WERI-Rb-1 (cell line): ENCODE data around the gene FBXO22.
"Not testable (repeated sequence)": the region's sequence is repeated elsewhere in the genome, so short reads cannot be mapped to it uniquely, and the experiment has no call there.

Source experiments
- DNase-seq: peaks from one replicate; pipeline ENCODE4 v3.0.0-alpha.2; 2020
- H3K27ac ChIP-seq: fragments of 250-450 bp; sonication (Bioruptor Pico); 2 replicates; pipeline ENCODE4 v1.5.1; 2020; ENCODE audit warnings: mild to moderate bottlenecking, moderate library complexity
- H3K27me3 ChIP-seq: fragments of 250-450 bp; sonication (Bioruptor Pico); 2 replicates; pipeline ENCODE4 v1.5.1; 2021; ENCODE audit warnings: mild to moderate bottlenecking, low read depth, moderate library complexity; ENCODE audit not compliant: insufficient read depth, severe bottlenecking
- H3K36me3 ChIP-seq: fragments of 250-450 bp; sonication (Bioruptor Pico); 2 replicates; pipeline ENCODE4 v1.5.1; 2020; ENCODE audit warnings: mild to moderate bottlenecking, moderate library complexity
- H3K4me3 ChIP-seq: 2 replicates; pipeline ENCODE4 v1.5.1; 2011; ENCODE audit warnings: low read depth, mild to moderate bottlenecking, control low read depth, low read length
- H3K9me3 ChIP-seq: fragments of 250-450 bp; sonication (Bioruptor Pico); 2 replicates; pipeline ENCODE4 v1.5.1; 2021; ENCODE audit warnings: mild to moderate bottlenecking, moderate library complexity; ENCODE audit not compliant: severe bottlenecking
- TF ChIP-seq, protein P1 (sequence below): IDR thresholded peaks from 2 replicates; pipeline ENCODE4 v1.5.1; 2011; ENCODE audit warnings: low read depth, mild to moderate bottlenecking, control low read depth, inconsistent platforms, low read length

The FBXO22 gene

GRCh38 chr15:75905231-75905630 is 1.6 kb downstream of the FBXO22 start:
- Histone ChIP-seq H3K9me3 (no peaks in the 10 kb centered on the region), H3K27ac (no peak overlapping the region), H3K36me3 (peaks cover 60% of the 10 kb centered on the region), H3K4me3 (no peak overlapping the region), H3K27me3 (no peaks in the 10 kb centered on the region)
- DNase-seq = no peak
- TF ChIP-seq, protein P1, sequence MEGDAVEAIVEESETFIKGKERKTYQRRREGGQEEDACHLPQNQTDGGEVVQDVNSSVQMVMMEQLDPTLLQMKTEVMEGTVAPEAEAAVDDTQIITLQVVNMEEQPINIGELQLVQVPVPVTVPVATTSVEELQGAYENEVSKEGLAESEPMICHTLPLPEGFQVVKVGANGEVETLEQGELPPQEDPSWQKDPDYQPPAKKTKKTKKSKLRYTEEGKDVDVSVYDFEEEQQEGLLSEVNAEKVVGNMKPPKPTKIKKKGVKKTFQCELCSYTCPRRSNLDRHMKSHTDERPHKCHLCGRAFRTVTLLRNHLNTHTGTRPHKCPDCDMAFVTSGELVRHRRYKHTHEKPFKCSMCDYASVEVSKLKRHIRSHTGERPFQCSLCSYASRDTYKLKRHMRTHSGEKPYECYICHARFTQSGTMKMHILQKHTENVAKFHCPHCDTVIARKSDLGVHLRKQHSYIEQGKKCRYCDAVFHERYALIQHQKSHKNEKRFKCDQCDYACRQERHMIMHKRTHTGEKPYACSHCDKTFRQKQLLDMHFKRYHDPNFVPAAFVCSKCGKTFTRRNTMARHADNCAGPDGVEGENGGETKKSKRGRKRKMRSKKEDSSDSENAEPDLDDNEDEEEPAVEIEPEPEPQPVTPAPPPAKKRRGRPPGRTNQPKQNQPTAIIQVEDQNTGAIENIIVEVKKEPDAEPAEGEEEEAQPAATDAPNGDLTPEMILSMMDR = no peak

DNA sequence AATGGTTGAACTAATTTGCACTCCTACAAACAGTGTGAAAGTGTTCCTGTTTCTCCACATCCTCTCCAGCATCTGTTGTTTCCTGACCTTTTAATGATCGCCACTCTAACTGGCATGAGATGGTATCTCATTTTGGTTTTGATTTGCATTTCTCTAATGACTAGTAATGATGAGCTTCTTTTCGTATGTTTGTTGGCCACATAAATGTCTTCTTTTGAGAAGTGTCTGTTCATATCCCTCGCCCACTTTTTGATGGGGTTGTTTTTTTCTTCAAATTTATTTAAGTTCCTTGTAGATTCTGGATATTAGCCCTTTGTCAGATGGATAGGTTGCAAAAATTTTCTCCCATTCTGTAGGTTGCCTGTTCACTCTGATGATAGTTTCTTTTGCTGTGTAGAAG is 6.7 kb downstream of the FBXO22 start:
- not testable (repeated sequence) for H3K4me3 ChIP-seq, H3K9me3 ChIP-seq, H3K27me3 ChIP-seq, H3K27ac ChIP-seq, DNase-seq
- peaks cover 72% of the 10 kb centered on the region for H3K36me3 ChIP-seq

DNA sequence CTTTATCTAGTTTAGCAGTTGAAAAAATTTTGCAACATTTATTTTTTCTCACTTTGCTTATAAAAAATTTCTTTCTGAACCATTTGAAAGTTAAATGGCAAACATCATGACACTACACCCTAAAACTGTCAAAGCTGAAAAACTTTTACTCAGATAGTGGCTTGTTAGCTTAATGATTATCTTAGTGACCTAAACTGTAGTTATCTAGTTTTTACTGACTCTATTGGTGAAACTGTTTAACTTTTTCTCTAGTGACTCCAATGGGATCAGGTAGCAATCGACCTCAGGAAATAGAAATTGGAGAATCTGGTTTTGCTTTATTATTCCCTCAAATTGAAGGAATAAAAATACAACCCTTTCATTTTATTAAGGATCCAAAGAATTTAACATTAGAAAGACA is 13.3 kb downstream of the FBXO22 start:
- H3K27me3 ChIP-seq = no peaks in the 10 kb centered on the region
- DNase-seq = no peak
- peaks cover 75% of the 10 kb centered on the region for H3K36me3 ChIP-seq
- no peak overlapping the region for H3K27ac ChIP-seq
- TF ChIP-seq, protein P1 = no peak
- H3K9me3 ChIP-seq = no peaks in the 10 kb centered on the region
- no peak overlapping the region for H3K4me3 ChIP-seq

GRCh38 chr15:75918135-75918534 is 14.5 kb downstream of the FBXO22 start:
- TF ChIP-seq, protein P1 = no peak
- Histone ChIP-seq H3K4me3 (no peak overlapping the region), H3K27me3 (no peaks in the 10 kb centered on the region), H3K27ac (no peak overlapping the region), H3K9me3 (no peaks in the 10 kb centered on the region), H3K36me3 (peaks cover 81% of the 10 kb centered on the region)
- no peak for DNase-seq

DNA sequence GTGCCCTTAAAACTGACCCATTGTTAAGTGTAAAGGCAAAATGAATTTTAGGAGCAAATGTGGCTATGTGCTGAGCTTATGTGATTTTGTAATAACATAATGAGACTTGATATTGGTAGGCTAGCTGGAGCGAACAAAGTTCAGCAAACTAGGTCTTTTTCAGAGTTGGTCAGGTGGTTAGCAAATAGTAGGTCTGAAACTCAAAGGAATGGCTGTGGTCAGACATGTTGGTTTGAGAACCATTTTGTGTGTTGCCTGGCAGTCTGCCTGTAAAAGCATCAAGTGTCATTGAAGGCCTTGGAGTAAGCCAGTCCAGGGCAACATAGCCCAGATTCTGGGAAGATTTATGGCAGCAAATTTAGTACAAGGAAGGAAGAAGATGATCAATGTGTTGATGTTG is 16.4 kb downstream of the FBXO22 start:
- DNase-seq = no peak
- no peaks in the 10 kb centered on the region for H3K27me3 ChIP-seq
- H3K36me3 ChIP-seq = peaks cover 69% of the 10 kb centered on the region
- H3K4me3 ChIP-seq = no peak overlapping the region
- TF ChIP-seq, protein P1 = no peak
- no peaks in the 10 kb centered on the region for H3K9me3 ChIP-seq
- H3K27ac ChIP-seq = no peak overlapping the region

- H3K27me3 ChIP-seq = no peaks in the 10 kb centered on the region
- DNase-seq = peak; percentile 63
- H3K9me3 ChIP-seq = no peaks in the 10 kb centered on the region
- TF ChIP-seq, protein P1 = peak; percentile 50
- H3K27ac ChIP-seq = no peak overlapping the region
- H3K4me3 ChIP-seq = no peak overlapping the region
- H3K36me3 ChIP-seq = peaks cover 68% of the 10 kb centered on the region
Measured at GRCh38 chr15:75921732-75922703, 18.3 kb downstream of the FBXO22 start.
